HepG2 (cell line): ENCODE results near the gene EBF4. TPM values are rescaled to one million over a fixed set of nuclear protein-coding genes. Genes with fewer than 3 reads are reported as not detected.

Experiments used
- ATAC-seq: fragments of 200-7000 bp; cut with Tn5 transposase; 3 replicates; pipeline ENCODE4 v1.9.1; 2020; ENCODE audit warnings: mild to moderate bottlenecking, moderate library complexity
- BruUV-seq: library from RNA; stranded (reverse); fragments of 400-500 nt; replicated peaks from 2 replicates; lab custom pipeline; 2021; lab: Mats Ljungman, UMichigan
- CTCF ChIA-PET: fragments of 300-600 bp; formaldehyde crosslinking; extraction: SDS; loops from one replicate; lab custom pipeline; 2021; ENCODE audit warnings: low total read pairs, inconsistent platforms, low intra/inter-chr PET ratio; lab: Yijun Ruan, JAX
- POLR2A ChIA-PET: fragments of 350-600 bp; sonication (Branson Sonifier 250); formaldehyde crosslinking; loops from one replicate; lab custom pipeline; 2020; ENCODE audit warnings: antibody characterized with exemption, inconsistent platforms; lab: Yijun Ruan, JAX
- DNase-seq: peaks from one replicate; pipeline ENCODE4 v3.0.0-alpha.2; 2015; ENCODE audit warnings: low spot score
- FAIRE-seq: peaks from 3 replicates; lab custom pipeline; 2011; peaks lifted over from hg19 to GRCh38; lab: Jason Lieb, UNC
- H2AFZ ChIP-seq: one replicate; pipeline ENCODE4 v1.6.1; 2011; ENCODE audit warnings: low read length, inconsistent platforms
- H3K27ac ChIP-seq: fragments of 300-600 bp; 3 replicates; pipeline ENCODE4 v1.8.0; 2011; ENCODE audit warnings: mixed run types, mild to moderate bottlenecking, mixed read lengths, low read length, inconsistent platforms; ENCODE audit not compliant: insufficient read depth; ENCODE audit errors: extremely low read length
- H3K27me3 ChIP-seq, 2 experiments: fragments of 200-600 bp in 1 of 2; 2 replicates in 1 of 2; 3 replicates in 1 of 2; pipeline versions ENCODE4 v1.6.0 to v1.8.0; 2011; ENCODE audit warnings: low read length in 2 of 2, mild to moderate bottlenecking in 2 of 2, moderate library complexity in 2 of 2, inconsistent platforms in 1 of 2; ENCODE audit not compliant: insufficient read depth in 2 of 2, control insufficient read depth in 1 of 2
- H3K36me3 ChIP-seq, 2 experiments: fragments of 200-600 bp in 1 of 2; replicated peaks in 1 of 2; 2 replicates in 1 of 2; 3 replicates in 1 of 2; pipeline versions ENCODE4 v1.5.1 to v1.8.0; 2011; ENCODE audit warnings: low read length in 2 of 2, inconsistent platforms in 1 of 2; ENCODE audit not compliant: insufficient read depth in 2 of 2, control insufficient read depth in 1 of 2
- H3K4me1 ChIP-seq: 2 replicates; pipeline ENCODE4 v1.5.1; 2012; ENCODE audit warnings: low read length, inconsistent platforms; ENCODE audit not compliant: insufficient read depth
- H3K4me2 ChIP-seq: 2 replicates; pipeline ENCODE4 v1.6.0; 2011; ENCODE audit warnings: low read depth, low read length, inconsistent platforms
- H3K4me3 ChIP-seq, 3 experiments: fragments of 200-600 bp in 1 of 3; sonication (generic), shearing (Covaris generic) in 1 of 3; replicated peaks in 1 of 3; 2 replicates each; pipeline ENCODE4 v1.5.1; 2011 to 2016; ENCODE audit warnings: low read length in 3 of 3, inconsistent platforms in 2 of 3, low read depth in 2 of 3, mild to moderate bottlenecking in 2 of 3, control low read depth in 1 of 3, mixed read lengths in 1 of 3; ENCODE audit not compliant: insufficient read depth in 1 of 3
- H3K79me2 ChIP-seq: one replicate; pipeline ENCODE4 v1.6.1; 2011; ENCODE audit warnings: low read length, inconsistent platforms; ENCODE audit not compliant: insufficient read depth
- H3K9ac ChIP-seq: 2 replicates; pipeline ENCODE4 v1.6.0; 2011; ENCODE audit warnings: mild to moderate bottlenecking, low read depth, low read length, inconsistent platforms; ENCODE audit not compliant: insufficient read depth
- H3K9me3 ChIP-seq: 2 replicates; pipeline ENCODE4 v1.5.1; 2012; ENCODE audit warnings: mild to moderate bottlenecking, low read length
- H4K20me1 ChIP-seq: 2 replicates; pipeline ENCODE4 v1.6.0; 2011; ENCODE audit warnings: inconsistent platforms, mild to moderate bottlenecking, low read length, moderate library complexity; ENCODE audit not compliant: insufficient read depth
- ATF2 ChIP-seq: sonication (generic); formaldehyde crosslinking; IDR thresholded peaks from 2 replicates; pipeline ENCODE4 v1.4.0; 2020; ENCODE audit warnings: missing genetic modification reagents
- CSRNP2 ChIP-seq: sonication (generic); formaldehyde crosslinking; conservative IDR thresholded peaks from 2 replicates; pipeline ENCODE4 v1.8.0; 2022; ENCODE audit warnings: low read depth, missing genetic modification reagents
- ELF4 ChIP-seq: sonication (generic); formaldehyde crosslinking; IDR thresholded peaks from 2 replicates; pipeline ENCODE4 v1.5.0; 2020; ENCODE audit warnings: missing genetic modification reagents, mild to moderate bottlenecking, moderate library complexity, borderline replicate concordance
- FOSL1 ChIP-seq: sonication (generic); formaldehyde crosslinking; IDR thresholded peaks from 2 replicates; pipeline ENCODE4 v1.9.0; 2021; ENCODE audit warnings: missing genetic modification reagents, borderline replicate concordance
- FOXA1 ChIP-seq, 2 experiments: fragments of 450-650 bp in 1 of 2; sonication (generic) in 1 of 2; formaldehyde crosslinking in 1 of 2; IDR thresholded peaks; 2 replicates each; pipeline versions ENCODE4 v1.4.0 to v1.6.1; 2016 to 2020; ENCODE audit warnings: missing genetic modification reagents in 1 of 2
- GATAD2A ChIP-seq: IDR thresholded peaks from 2 replicates; pipeline ENCODE4 v1.6.1; 2016
- HNF1B ChIP-seq: sonication (generic); formaldehyde crosslinking; IDR thresholded peaks from 2 replicates; pipeline ENCODE4 v1.5.1; 2020; ENCODE audit warnings: mild to moderate bottlenecking, moderate library complexity, missing genetic modification reagents
- HNF4A ChIP-seq: sonication (generic); formaldehyde crosslinking; IDR thresholded peaks from 2 replicates; pipeline ENCODE4 v1.4.0; 2020; ENCODE audit warnings: missing genetic modification reagents
- HNF4G ChIP-seq, 2 experiments: sonication (generic) in 1 of 2; formaldehyde crosslinking in 1 of 2; IDR thresholded peaks; 2 replicates each; pipeline versions ENCODE4 v1.4.0 to v1.6.1; 2011 to 2020; ENCODE audit warnings: borderline replicate concordance in 2 of 2, low read depth in 2 of 2, mild to moderate bottlenecking in 2 of 2, low read length in 1 of 2, missing genetic modification reagents in 1 of 2, moderate library complexity in 1 of 2
- MTA3 ChIP-seq: sonication (generic); formaldehyde crosslinking; IDR thresholded peaks from 2 replicates; pipeline ENCODE4 v1.4.0; 2020; ENCODE audit warnings: missing genetic modification reagents
- NBN ChIP-seq: fragments of 450-650 bp; conservative IDR thresholded peaks from 2 replicates; pipeline ENCODE4 v1.6.1; 2017
- NRL ChIP-seq: sonication (generic); formaldehyde crosslinking; IDR thresholded peaks from 2 replicates; pipeline ENCODE4 v1.5.0; 2020; ENCODE audit warnings: missing genetic modification reagents, mild to moderate bottlenecking, moderate library complexity, borderline replicate concordance
- PBX2 ChIP-seq: IDR thresholded peaks from 2 replicates; pipeline ENCODE4 v1.6.1; 2016; ENCODE audit warnings: control low read depth
- ZBTB42 ChIP-seq: sonication (generic); formaldehyde crosslinking; IDR thresholded peaks from 2 replicates; pipeline ENCODE4 v1.5.0; 2020; ENCODE audit warnings: mild to moderate bottlenecking, missing genetic modification reagents
- ZKSCAN8 ChIP-seq: IDR thresholded peaks from 2 replicates; pipeline ENCODE4 v1.6.1; 2016; ENCODE audit warnings: borderline replicate concordance, missing genetic modification reagents, missing compliant biosample characterization
- ZNF225 ChIP-seq: sonication (generic); formaldehyde crosslinking; IDR thresholded peaks from 2 replicates; pipeline ENCODE4 v1.4.0; 2020; ENCODE audit warnings: mild to moderate bottlenecking, missing genetic modification reagents
- ZNF567 ChIP-seq: sonication (generic); formaldehyde crosslinking; IDR thresholded peaks from 2 replicates; pipeline ENCODE4 v1.8.1; 2023; ENCODE audit warnings: mild to moderate bottlenecking, missing genetic modification reagents, borderline replicate concordance
- WGBS: methylation state at CpG from one replicate; pipeline ENCODE4 v1.1.6; 2017; ENCODE audit warnings: low lambda C conversion rate; 5-methylcytosine and 5-hydroxymethylcytosine counted together
- in situ Hi-C: cut with HindIII; loops from 2 replicates; pipeline ENCODE4 v1.10.0; 2017; ENCODE audit warnings: low pct_unique_long_range_greater_than_20kb; ENCODE audit not compliant: extremely low pct_ligation_motif_present
- intact Hi-C: fragments of 100-400 bp; cut with micrococcal nuclease; formaldehyde crosslinking; loops from one replicate; pipeline ENCODE4 v1.10.0; 2022; ENCODE audit not compliant: unreplicated experiment
- polyA plus RNA-seq, 8 experiments: library from polyadenylated mRNA; depleted of rRNA in 3 of 8; stranded (reverse) in 7 of 8; unstranded in 1 of 8; fragments of >200 nt; fragmentation: Illumina TruSeq in 4 of 8; extraction: Trizol in 4 of 8; gene quantifications; 2 replicates each; pipeline versions ENCODE4 v1.2.1 to v1.2.3, GENCODE V29; 2011 to 2016; ENCODE audit warnings: low read depth in 4 of 8, missing spikeins in 1 of 8, mixed read lengths in 1 of 8; ENCODE audit not compliant: insufficient read depth in 1 of 8
- total RNA-seq, 5 experiments: library from RNA; depleted of rRNA; stranded (reverse); fragments of >200 nt; fragmentation: Illumina TruSeq; extraction: Trizol; gene quantifications; 2 replicates each; pipeline ENCODE4 v1.2.3, GENCODE V29; 2016; ENCODE audit warnings: low read depth in 1 of 5

The EBF4 gene
- total and polyA plus RNA-seq, 2 of the 13 experiments (the other 11 are each of a cell fraction or from before 2014, with no cell fraction given), result 0.84 to 2.2 TPM

- in situ Hi-C loops (no loop called here), intact Hi-C loops (no loop called here)
- ChIA-PET POLR2A (no interaction called here), CTCF (no interaction called here)
- no TSS peak for BruUV-seq
- no peaks in the 10 kb centered on the region for H3K9me3 ChIP-seq
- H3K4me2 ChIP-seq, result no peak overlapping the region
- no peak for TF ChIP-seq MTA3 (CRISPR knock-in tag)
- TF ChIP-seq ZBTB42, result no peak
- TF ChIP-seq PBX2, result no peak
- TF ChIP-seq FOXA1 (IDR thresholded peaks at IDR 0.05), result no peak
- no peak for TF ChIP-seq FOXA1 (CRISPR knock-in tag; IDR thresholded peaks at IDR 0.05)
- no peak for TF ChIP-seq FOSL1 (CRISPR knock-in tag)
- TF ChIP-seq NBN, result no peak
- peak; percentile 24; the same call in 1 of the 2 replicates for TF ChIP-seq HNF4A (CRISPR knock-in tag)
- TF ChIP-seq NRL (CRISPR knock-in tag), result no peak
- no peak for TF ChIP-seq HNF1B (CRISPR knock-in tag)
- 0 out of 2 replicates have a peak, but pooled peaks have one; percentile 17 for TF ChIP-seq HNF4G (IDR thresholded peaks at IDR 0.05; ENCODE audit: borderline replicate concordance, low read depth, low read length)
- TF ChIP-seq HNF4G (CRISPR knock-in tag; IDR thresholded peaks at IDR 0.05; ENCODE audit: borderline replicate concordance, low read depth), result no peak
- TF ChIP-seq ZNF225 (CRISPR knock-in tag), result no peak
- no peak for TF ChIP-seq ELF4
- no peak for TF ChIP-seq ZKSCAN8 (CRISPR knock-in tag)
- no peak for TF ChIP-seq ATF2 (CRISPR knock-in tag)
- TF ChIP-seq GATAD2A (CRISPR knock-in tag), result no peak
- no peak for TF ChIP-seq CSRNP2 (CRISPR knock-in tag)
- no peak for TF ChIP-seq ZNF567
- WGBS, result 1% methylated on average over 4 of the region's 4 CpGs
- no peaks in the 10 kb centered on the region for H3K36me3 ChIP-seq
- no peak overlapping the region for H3K9ac ChIP-seq
- H3K4me1 ChIP-seq, result peaks cover 10% of the 10 kb centered on the region
- no peaks in the 10 kb centered on the region for H3K79me2 ChIP-seq
- ATAC-seq (peak; percentile 16; the same call in 1 of the 3 replicates), FAIRE-seq (no peak), DNase-seq (no peak)
- H3K4me3 ChIP-seq, result no peak overlapping the region
- H2AFZ ChIP-seq, result no peak overlapping the region
- H4K20me1 ChIP-seq, result no peaks in the 10 kb centered on the region
- H3K27me3 ChIP-seq, result peaks cover under 1 to 67% of the 10 kb centered on the region in 2 experiments
- no peak overlapping the region for H3K27ac ChIP-seq
Measured at GRCh38 chr20:2806351-2806701, 113.7 kb downstream of the EBF4 start.
